HL-60 (cell line): ENCODE measurements around the gene GPX4.

Source experiments
- DNase-seq, 2 experiments: peaks; one replicate each; pipeline ENCODE4 v3.0.0-alpha.2; 2010 to 2020; ENCODE audit warnings: low read depth in 1 of 2, low spot score in 1 of 2
- H3K27ac ChIP-seq: fragments of 250-450 bp; sonication (Bioruptor Pico); replicated peaks from 2 replicates; pipeline ENCODE4 v1.5.1; 2020; ENCODE audit warnings: mild to moderate bottlenecking, moderate library complexity
- H3K27me3 ChIP-seq: fragments of 250-450 bp; sonication (Bioruptor Pico); 2 replicates; pipeline ENCODE4 v1.5.1; 2021; ENCODE audit warnings: mild to moderate bottlenecking, moderate library complexity; ENCODE audit not compliant: insufficient read depth, poor library complexity, severe bottlenecking
- H3K4me3 ChIP-seq: replicated peaks from 2 replicates; pipeline ENCODE4 v1.5.1; 2011; ENCODE audit warnings: mild to moderate bottlenecking, control low read depth, low read length; ENCODE audit not compliant: insufficient read depth
- GABPA ChIP-seq: IDR thresholded peaks from 2 replicates; pipeline ENCODE4 v1.6.1; 2012; ENCODE audit warnings: low read depth
- POLR2AphosphoS5 ChIP-seq: IDR thresholded peaks from 2 replicates; pipeline ENCODE4 v1.6.1; 2012; ENCODE audit warnings: low read depth
- SPI1 ChIP-seq: IDR thresholded peaks from 2 replicates; pipeline ENCODE4 v1.6.1; 2012; ENCODE audit warnings: low read depth, mild to moderate bottlenecking, borderline replicate concordance
- TF ChIP-seq, protein P1 (sequence below): IDR thresholded peaks from 2 replicates; pipeline ENCODE4 v1.6.1; 2012; ENCODE audit warnings: low read depth; ENCODE audit not compliant: insufficient replicate concordance
- TF ChIP-seq, protein P2 (sequence below): IDR thresholded peaks from one replicate; pipeline ENCODE4 v1.5.1; 2011; ENCODE audit warnings: low read length, control low read depth, inconsistent platforms; ENCODE audit not compliant: insufficient read depth

GPX4 gene

DNA sequence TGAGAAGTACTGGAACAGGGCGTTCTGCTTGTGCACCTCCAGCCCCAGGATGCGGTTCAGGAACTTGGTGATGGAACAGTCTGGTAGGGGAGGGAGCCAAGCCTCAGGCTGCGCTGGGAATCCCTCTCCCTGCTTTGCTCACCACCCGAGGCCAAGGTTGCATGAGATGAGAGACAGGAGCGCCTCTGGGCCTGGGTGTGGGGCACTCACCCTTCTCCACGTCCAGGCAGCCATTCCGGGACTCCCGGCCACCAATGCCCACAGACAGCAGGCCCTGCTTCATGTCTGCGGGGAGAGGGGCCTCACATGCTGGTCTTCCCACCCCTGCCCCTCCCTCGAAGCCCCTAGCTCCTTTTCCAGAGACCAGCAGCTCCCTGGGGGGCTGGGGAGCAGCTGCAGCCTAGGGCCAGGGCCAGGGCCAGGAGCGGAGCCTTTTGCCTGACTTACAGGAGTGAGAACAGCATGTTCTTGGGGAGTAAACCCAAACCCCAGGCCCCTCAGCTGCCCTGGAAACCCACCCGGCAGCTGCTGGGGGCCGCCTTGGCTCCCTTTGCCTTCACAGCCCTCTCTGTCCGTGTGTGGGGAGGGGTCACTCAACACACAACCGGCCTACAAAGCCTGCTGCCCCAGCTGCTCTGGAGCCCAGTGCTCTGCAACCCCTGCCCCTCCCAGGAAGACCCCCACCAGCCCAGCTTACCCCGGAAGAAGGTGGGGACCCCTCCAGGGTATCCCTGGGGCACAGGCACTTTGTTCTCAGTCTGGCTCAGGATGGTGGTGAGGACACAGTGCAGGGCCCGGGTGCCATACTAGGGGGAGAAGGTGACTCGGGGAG, 7.2 kb downstream of the GPX4 start:
- Histone ChIP-seq H3K27me3 (no peaks in the 10 kb centered on the region), H3K27ac (no peak overlapping the region), H3K4me3 (no peak overlapping the region)
- no peak for DNase-seq
- TF ChIP-seq SPI1: no peak

DNA sequence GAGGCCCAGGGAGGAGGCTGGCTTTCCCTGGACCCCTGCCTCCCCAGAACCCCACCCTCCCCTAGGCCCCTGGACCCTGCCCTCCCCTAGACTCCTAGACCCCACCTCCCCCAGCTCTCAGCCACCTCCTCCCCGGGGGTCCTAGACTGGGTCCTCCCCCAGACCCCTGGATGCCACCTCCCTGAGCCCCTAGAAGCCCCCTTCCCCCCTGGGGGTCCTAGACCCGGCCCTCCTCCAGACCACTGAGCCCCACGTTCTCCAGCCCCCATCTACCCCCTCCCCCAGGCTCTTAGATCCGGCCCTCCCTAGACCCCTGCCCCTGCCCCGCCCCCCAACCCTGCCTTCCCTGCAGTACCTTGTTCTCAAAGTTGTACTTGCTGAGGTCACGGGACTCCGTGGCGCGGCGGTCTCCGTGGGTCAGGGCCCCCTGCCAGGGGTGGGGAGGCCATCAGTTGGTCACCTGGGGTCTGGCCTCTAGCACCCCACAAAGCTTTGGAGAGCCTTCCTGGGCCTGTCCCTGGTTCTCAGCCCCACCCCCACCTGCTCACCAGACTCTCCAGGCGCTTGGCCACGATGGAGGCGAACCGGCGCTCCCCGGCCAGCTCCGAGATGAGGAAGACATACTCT, 8.0 kb downstream of the GPX4 start:
- H3K4me3 ChIP-seq: no peak overlapping the region
- H3K27ac ChIP-seq: no peak overlapping the region
- no peaks in the 10 kb centered on the region for H3K27me3 ChIP-seq
- no peak for DNase-seq
- TF ChIP-seq, protein P1, sequence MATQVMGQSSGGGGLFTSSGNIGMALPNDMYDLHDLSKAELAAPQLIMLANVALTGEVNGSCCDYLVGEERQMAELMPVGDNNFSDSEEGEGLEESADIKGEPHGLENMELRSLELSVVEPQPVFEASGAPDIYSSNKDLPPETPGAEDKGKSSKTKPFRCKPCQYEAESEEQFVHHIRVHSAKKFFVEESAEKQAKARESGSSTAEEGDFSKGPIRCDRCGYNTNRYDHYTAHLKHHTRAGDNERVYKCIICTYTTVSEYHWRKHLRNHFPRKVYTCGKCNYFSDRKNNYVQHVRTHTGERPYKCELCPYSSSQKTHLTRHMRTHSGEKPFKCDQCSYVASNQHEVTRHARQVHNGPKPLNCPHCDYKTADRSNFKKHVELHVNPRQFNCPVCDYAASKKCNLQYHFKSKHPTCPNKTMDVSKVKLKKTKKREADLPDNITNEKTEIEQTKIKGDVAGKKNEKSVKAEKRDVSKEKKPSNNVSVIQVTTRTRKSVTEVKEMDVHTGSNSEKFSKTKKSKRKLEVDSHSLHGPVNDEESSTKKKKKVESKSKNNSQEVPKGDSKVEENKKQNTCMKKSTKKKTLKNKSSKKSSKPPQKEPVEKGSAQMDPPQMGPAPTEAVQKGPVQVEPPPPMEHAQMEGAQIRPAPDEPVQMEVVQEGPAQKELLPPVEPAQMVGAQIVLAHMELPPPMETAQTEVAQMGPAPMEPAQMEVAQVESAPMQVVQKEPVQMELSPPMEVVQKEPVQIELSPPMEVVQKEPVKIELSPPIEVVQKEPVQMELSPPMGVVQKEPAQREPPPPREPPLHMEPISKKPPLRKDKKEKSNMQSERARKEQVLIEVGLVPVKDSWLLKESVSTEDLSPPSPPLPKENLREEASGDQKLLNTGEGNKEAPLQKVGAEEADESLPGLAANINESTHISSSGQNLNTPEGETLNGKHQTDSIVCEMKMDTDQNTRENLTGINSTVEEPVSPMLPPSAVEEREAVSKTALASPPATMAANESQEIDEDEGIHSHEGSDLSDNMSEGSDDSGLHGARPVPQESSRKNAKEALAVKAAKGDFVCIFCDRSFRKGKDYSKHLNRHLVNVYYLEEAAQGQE: no peak
- TF ChIP-seq POLR2AphosphoS5 (no peak), GABPA (no peak), SPI1 (no peak)
- TF ChIP-seq, protein P2, sequence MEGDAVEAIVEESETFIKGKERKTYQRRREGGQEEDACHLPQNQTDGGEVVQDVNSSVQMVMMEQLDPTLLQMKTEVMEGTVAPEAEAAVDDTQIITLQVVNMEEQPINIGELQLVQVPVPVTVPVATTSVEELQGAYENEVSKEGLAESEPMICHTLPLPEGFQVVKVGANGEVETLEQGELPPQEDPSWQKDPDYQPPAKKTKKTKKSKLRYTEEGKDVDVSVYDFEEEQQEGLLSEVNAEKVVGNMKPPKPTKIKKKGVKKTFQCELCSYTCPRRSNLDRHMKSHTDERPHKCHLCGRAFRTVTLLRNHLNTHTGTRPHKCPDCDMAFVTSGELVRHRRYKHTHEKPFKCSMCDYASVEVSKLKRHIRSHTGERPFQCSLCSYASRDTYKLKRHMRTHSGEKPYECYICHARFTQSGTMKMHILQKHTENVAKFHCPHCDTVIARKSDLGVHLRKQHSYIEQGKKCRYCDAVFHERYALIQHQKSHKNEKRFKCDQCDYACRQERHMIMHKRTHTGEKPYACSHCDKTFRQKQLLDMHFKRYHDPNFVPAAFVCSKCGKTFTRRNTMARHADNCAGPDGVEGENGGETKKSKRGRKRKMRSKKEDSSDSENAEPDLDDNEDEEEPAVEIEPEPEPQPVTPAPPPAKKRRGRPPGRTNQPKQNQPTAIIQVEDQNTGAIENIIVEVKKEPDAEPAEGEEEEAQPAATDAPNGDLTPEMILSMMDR: no peak

DNA sequence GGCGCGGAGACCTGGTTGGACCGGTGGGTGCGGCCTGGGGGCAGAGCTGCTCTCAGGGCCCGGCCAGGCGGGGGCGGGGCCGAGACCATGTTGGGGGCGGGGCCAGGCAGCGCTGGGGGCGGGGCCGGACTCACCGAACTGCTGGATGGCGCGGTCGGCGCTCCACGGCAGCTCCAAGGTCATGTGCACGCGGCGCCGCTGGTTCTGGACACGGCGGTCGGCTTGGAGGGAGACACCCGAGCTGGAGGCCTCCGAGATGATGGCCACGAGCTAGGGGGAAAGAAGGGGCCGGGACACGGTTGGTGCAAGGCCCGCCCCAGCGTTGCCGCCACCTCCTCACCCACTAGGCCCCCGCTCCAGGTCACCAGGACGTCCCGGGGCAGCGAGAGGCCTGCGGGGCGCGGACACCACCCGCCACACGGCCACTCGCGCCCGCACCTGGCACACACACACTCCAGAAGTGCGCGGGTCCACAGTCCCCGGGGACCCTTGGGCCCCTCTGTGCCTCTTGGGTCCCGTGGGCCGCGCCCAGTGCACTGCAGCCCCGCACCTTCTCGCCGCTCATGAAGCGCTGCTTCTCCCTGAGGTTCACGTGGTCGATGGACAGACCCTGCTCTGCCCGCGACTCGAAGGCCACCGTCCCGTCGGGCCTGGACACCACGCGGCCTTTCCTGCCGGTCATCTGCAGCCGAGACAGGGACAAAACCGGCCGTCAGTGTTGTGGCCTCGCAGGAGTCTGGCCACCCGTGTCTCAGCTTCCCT, 8.7 kb downstream of the GPX4 start:
- H3K27ac ChIP-seq: no peak overlapping the region
- no peak for DNase-seq
- no peak overlapping the region for H3K4me3 ChIP-seq
- H3K27me3 ChIP-seq: no peaks in the 10 kb centered on the region
- TF ChIP-seq, protein P2: no peak
- TF ChIP-seq SPI1: no peak
- TF ChIP-seq GABPA: no peak
- no peak for TF ChIP-seq POLR2AphosphoS5
- TF ChIP-seq, protein P1: no peak
